ENCODE measurements around the gene SS18.

SS18 gene

DNA sequence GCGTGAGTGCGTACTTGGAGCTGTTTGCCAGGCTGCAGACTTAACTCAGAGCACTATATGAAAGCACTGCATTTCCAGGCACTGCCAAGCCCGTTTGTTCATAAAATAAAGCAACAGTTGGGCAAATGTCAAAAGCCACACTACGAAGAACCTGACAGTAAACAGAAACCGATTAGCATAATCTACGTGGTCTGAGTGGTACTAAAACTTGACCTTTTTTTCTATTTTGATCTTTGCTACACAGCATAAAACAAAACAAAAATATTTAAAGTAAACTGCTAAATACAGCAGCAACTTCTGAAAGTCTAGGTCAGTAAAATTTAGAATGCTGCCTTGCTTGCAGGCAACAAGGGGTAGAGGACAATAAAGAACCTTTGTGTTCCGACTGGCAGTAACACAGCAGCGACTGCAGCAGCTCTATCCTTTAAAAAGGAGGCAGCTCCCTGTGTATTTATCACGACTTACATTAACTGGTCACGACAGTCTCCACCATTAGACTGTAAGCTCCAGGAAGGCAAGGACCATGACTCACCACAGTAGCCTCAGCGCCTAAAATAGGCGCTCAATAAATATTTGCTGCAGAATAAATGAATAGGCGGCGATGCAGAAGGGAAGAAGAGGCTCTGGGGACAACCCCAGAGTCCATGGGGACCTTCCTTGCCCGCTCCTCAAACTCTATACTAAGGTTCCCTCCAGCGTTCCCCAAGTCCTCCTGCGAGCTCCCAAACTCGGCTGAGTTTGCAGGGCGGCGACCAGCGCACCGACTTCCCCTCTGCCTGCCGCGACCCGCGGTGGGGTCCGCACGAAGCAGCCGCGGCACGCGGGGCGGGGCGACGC lies 902 bp downstream of the SS18 start:
- peak; percentile 46 for DNase-seq (ENCODE audit: low read depth)
- TF ChIP-seq, protein P1, sequence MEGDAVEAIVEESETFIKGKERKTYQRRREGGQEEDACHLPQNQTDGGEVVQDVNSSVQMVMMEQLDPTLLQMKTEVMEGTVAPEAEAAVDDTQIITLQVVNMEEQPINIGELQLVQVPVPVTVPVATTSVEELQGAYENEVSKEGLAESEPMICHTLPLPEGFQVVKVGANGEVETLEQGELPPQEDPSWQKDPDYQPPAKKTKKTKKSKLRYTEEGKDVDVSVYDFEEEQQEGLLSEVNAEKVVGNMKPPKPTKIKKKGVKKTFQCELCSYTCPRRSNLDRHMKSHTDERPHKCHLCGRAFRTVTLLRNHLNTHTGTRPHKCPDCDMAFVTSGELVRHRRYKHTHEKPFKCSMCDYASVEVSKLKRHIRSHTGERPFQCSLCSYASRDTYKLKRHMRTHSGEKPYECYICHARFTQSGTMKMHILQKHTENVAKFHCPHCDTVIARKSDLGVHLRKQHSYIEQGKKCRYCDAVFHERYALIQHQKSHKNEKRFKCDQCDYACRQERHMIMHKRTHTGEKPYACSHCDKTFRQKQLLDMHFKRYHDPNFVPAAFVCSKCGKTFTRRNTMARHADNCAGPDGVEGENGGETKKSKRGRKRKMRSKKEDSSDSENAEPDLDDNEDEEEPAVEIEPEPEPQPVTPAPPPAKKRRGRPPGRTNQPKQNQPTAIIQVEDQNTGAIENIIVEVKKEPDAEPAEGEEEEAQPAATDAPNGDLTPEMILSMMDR (IDR thresholded peaks at IDR 0.05; ENCODE audit: low read length, missing control alignments), result no peak
- peak overlapping the region; percentile 84 for H3K4me3 ChIP-seq (replicated peaks; ENCODE audit: low read depth, low read length)

DNA sequence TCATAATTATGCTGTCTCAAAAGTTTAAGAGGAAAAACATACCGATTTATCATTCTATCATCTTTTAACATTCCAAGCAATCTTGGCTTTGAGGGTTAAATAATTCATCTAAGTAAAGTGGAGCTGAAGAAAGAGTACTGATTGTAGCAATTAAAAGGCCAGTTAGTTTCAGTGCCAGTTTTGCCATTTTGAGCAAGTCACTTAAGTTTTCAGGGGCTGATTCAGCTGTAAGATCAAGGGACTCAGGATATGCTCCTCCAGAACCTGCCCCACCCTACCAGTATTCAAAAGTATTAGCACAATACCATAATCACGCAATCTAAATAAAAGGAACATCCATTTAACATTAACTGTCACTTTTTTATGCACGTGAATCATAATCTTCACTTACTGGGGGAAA lies 1.9 kb downstream of the SS18 start:
- H3K4me3 ChIP-seq (replicated peaks; ENCODE audit: low read depth, low read length), result peak overlapping the region; percentile 84
- DNase-seq (ENCODE audit: low read depth), result no peak

DNA sequence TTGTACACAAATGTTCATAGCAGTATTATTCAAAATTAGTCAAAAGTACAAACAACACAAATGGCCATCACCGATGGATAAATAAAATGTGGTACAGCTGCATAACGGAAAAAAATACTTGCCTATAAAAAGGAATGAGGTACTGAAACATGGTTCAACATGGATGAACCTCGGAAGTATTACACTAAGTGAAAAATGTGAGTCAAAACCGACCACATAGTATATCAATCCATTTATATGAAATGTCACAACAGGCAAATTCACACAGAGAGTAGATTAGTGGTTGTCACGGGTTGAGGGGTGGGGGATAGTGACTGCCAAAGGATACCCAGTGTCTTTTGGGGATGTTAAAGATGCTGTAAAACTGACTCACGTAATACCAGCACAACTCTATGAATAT lies 3.5 kb downstream of the SS18 start:
- DNase-seq (ENCODE audit: low read depth), result no peak
- TF ChIP-seq, protein P1 (IDR thresholded peaks at IDR 0.05; ENCODE audit: low read length, missing control alignments), result no peak
- no peak overlapping the region for H3K4me3 ChIP-seq (replicated peaks; ENCODE audit: low read depth, low read length)

More for the DNA sequence above, 1.9 kb downstream of the SS18 start:
- TF ChIP-seq, protein P1 (IDR thresholded peaks at IDR 0.05; ENCODE audit: low read length, missing control alignments), result no peak

DNA sequence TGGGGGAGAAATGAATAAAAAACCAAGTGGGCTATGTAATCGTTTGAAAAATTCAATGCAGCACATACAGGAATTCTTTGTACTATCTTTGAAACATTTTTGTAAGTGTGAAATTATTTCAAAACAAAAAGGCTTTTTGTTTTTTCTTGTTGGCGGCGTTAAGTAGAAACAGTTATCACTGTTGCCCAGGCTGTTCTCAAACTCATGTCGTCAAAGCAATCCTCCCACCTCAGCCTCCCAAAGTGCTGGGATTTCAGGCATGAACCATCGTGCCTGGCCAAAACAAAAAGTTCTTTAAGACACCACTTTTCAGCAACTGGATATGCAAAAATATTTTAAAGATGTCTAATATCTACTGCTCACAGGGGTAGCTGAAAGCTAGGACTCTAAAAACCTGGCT lies 5.4 kb downstream of the SS18 start:
- TF ChIP-seq, protein P1 (IDR thresholded peaks at IDR 0.05; ENCODE audit: low read length, missing control alignments), result no peak
- DNase-seq (ENCODE audit: low read depth), result peak; percentile 23
- no peak overlapping the region for H3K4me3 ChIP-seq (replicated peaks; ENCODE audit: low read depth, low read length)

DNA sequence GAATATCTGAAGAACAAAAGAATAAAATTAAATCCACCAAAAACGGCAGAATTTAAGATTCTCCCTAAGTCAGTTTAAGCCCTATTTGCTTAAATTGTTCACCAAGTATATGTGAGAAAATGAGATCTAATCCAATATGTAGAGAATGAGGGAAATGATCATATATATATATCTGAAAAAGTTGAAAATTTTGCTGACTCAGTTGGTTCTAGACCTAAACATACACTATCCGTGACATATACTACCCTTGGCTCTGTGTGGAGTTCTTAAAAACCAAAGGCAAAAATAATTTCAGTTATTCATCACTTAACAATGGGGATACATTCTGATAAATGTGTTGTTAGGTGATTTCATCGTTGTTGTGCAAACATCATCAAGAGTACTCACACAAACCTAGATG lies 7.3 kb downstream of the SS18 start:
- no peak for DNase-seq (ENCODE audit: low read depth)
- TF ChIP-seq, protein P1 (IDR thresholded peaks at IDR 0.05; ENCODE audit: low read length, missing control alignments), result no peak
- no peak overlapping the region for H3K4me3 ChIP-seq (replicated peaks; ENCODE audit: low read depth, low read length)

DNA sequence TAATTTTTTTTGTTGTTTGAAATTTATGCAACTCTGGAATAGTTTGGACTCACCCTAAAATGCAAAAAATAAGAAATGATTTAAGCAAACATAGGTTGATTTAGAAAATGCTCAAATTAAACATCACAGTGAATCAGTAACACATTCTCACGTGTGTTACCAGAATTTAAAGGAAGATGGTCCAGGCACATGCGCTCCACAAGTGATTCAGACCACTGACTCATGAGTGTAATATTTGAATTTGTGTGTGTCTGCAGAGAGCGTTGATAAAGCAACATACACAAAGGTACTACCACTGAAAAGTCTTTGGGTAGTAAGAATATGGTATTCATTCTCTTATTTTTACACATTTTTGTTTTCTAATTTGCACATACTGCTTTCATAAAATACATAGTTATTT lies 7.9 kb downstream of the SS18 start:
- TF ChIP-seq, protein P1 (IDR thresholded peaks at IDR 0.05; ENCODE audit: low read length, missing control alignments), result no peak
- H3K4me3 ChIP-seq (replicated peaks; ENCODE audit: low read depth, low read length), result no peak overlapping the region
- peak; percentile 28 for DNase-seq (ENCODE audit: low read depth)

DNA sequence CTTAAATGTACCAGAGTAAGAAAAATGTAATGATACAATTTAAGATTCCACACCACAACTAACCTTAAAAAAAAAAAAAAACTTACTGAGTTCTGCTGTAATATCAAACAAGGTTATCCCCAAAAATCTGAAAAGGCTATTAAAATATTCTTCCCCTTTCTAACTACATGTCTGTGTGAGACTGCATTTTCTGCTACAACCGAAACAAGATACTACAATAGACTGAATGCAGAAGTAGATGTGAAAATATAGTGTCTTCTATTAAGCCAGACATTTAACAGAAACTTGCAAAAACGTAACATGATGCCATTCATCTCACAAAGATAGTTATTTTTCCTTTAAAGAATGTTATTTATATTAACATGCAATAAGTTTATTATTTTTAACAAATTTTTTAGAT lies 16.2 kb downstream of the SS18 start:
- DNase-seq (ENCODE audit: low read depth), result no peak
- TF ChIP-seq, protein P1 (IDR thresholded peaks at IDR 0.05; ENCODE audit: low read length, missing control alignments), result no peak
- no peak overlapping the region for H3K4me3 ChIP-seq (replicated peaks; ENCODE audit: low read depth, low read length)
